SK-N-SH (cell line): ENCODE results near the gene CELSR1. TPM values are rescaled to one million over a fixed set of nuclear protein-coding genes. Genes with fewer than 3 reads are reported as not detected.

Experiments
- CTCF ChIA-PET: fragments of 300-600, 350-600 bp; formaldehyde crosslinking; extraction: SDS; loops from one replicate; lab custom pipeline; 2021; lab: Yijun Ruan, JAX
- POLR2A ChIA-PET: fragments of 350-600 bp; sonication (Branson Sonifier 250); formaldehyde crosslinking; extraction: SDS; loops from one replicate; lab custom pipeline; 2020; ENCODE audit warnings: antibody characterized with exemption, inconsistent platforms; lab: Yijun Ruan, JAX
- DNase-seq: peaks from one replicate; pipeline ENCODE4 v3.0.0; 2012
- H2AFZ ChIP-seq: fragments of 200-600 bp; sonication (generic); 2 replicates; pipeline ENCODE4 v1.8.1; 2016; ENCODE audit warnings: antibody characterized with exemption, mild to moderate bottlenecking, low read depth
- H3F3A ChIP-seq: fragments of 200-600 bp; sonication (generic); replicated peaks from 2 replicates; pipeline ENCODE3; 2016; ENCODE audit warnings: antibody characterized with exemption, mild to moderate bottlenecking; ENCODE audit not compliant: insufficient read depth
- H3K27ac ChIP-seq, 2 experiments: fragments of 200-500 bp in 1 of 2; fragments of 200-600 bp in 1 of 2; sonication (Bioruptor generic) in 1 of 2; sonication (generic), shearing (Covaris generic) in 1 of 2; 2 replicates each; pipeline versions ENCODE4 v1.5.1 to v1.6.1; 2014 to 2016; ENCODE audit warnings: low read depth in 2 of 2, inconsistent platforms in 1 of 2, low read length in 1 of 2, mild to moderate bottlenecking in 1 of 2, mixed read lengths in 1 of 2
- H3K27me3 ChIP-seq: fragments of 200-600 bp; sonication (generic), shearing (Covaris generic); 2 replicates; pipeline ENCODE4 v1.6.1; 2016; ENCODE audit warnings: mixed run types; ENCODE audit not compliant: insufficient read depth
- H3K36me3 ChIP-seq, 2 experiments: fragments of 200-500 bp in 1 of 2; fragments of 200-600 bp in 1 of 2; sonication (Bioruptor generic) in 1 of 2; sonication (generic) in 1 of 2; replicated peaks in 1 of 2; 2 replicates each; pipeline versions ENCODE3 to v1.5.1; 2014 to 2016; ENCODE audit warnings: low read length in 1 of 2, mild to moderate bottlenecking in 1 of 2; ENCODE audit not compliant: insufficient read depth in 2 of 2, control insufficient read depth in 1 of 2
- H3K4me1 ChIP-seq, 2 experiments: fragments of 200-500 bp in 1 of 2; fragments of 200-600 bp in 1 of 2; sonication (Bioruptor generic) in 1 of 2; sonication (generic), shearing (Covaris generic) in 1 of 2; 2 replicates each; pipeline versions ENCODE4 v1.5.1 to v1.6.1; 2014 to 2016; ENCODE audit warnings: low read depth in 1 of 2, low read length in 1 of 2, mixed run types in 1 of 2; ENCODE audit not compliant: insufficient read depth in 2 of 2, control insufficient read depth in 1 of 2
- H3K4me2 ChIP-seq: fragments of 200-600 bp; sonication (generic), shearing (Covaris generic); 2 replicates; pipeline ENCODE4 v1.6.1; 2017; ENCODE audit warnings: mixed run types
- H3K4me3 ChIP-seq, 2 experiments: fragments of 200-500 bp in 1 of 2; fragments of 200-600 bp in 1 of 2; sonication (Bioruptor generic) in 1 of 2; sonication (generic), shearing (Covaris generic) in 1 of 2; 2 replicates each; pipeline versions ENCODE4 v1.5.1 to v1.8.1; 2014 to 2016; ENCODE audit warnings: low read depth in 2 of 2, inconsistent platforms in 1 of 2, low read length in 1 of 2, mild to moderate bottlenecking in 1 of 2, mixed read lengths in 1 of 2, moderate library complexity in 1 of 2
- H3K79me2 ChIP-seq: fragments of 200-600 bp; sonication (generic); 2 replicates; pipeline ENCODE4 v1.8.1; 2017; ENCODE audit warnings: mild to moderate bottlenecking; ENCODE audit not compliant: insufficient read depth
- H3K9ac ChIP-seq: fragments of 200-600 bp; sonication (generic); 2 replicates; pipeline ENCODE4 v1.6.1; 2017; ENCODE audit warnings: mixed run types
- H3K9me2 ChIP-seq: fragments of 200-600 bp; sonication (generic); 2 replicates; pipeline ENCODE4 v1.6.1; 2017; ENCODE audit warnings: mixed run types
- H3K9me3 ChIP-seq: fragments of 200-600 bp; sonication (generic); 2 replicates; pipeline ENCODE4 v1.6.1; 2017; ENCODE audit warnings: mixed run types, mild to moderate bottlenecking, moderate library complexity
- H4K20me1 ChIP-seq: fragments of 200-600 bp; sonication (generic); 2 replicates; pipeline ENCODE4 v1.6.1; 2017; ENCODE audit warnings: mild to moderate bottlenecking, mixed run types; ENCODE audit not compliant: insufficient read depth
- CHD2 ChIP-seq: fragments of 150-350 bp; IDR thresholded peaks from 2 replicates; pipeline ENCODE4 v1.6.1; 2018; ENCODE audit warnings: low read length; ENCODE audit not compliant: partially characterized antibody
- EZH2phosphoT487 ChIP-seq: fragments of 200-600 bp; sonication (generic); IDR thresholded peaks from 2 replicates; pipeline ENCODE4 v1.6.1; 2017; ENCODE audit warnings: low read depth, mixed run types, mild to moderate bottlenecking, antibody characterized with exemption, moderate library complexity, borderline replicate concordance
- FOXJ3 ChIP-seq: sonication (generic); formaldehyde crosslinking; IDR thresholded peaks from 2 replicates; pipeline ENCODE4 v1.5.1; 2020; ENCODE audit warnings: mild to moderate bottlenecking, missing genetic modification reagents
- GABPA ChIP-seq: IDR thresholded peaks from 2 replicates; pipeline ENCODE4 v1.4.0; 2012; ENCODE audit warnings: low read depth, mild to moderate bottlenecking
- GATA2 ChIP-seq: sonication (generic); formaldehyde crosslinking; IDR thresholded peaks from 2 replicates; pipeline ENCODE4 v1.5.0; 2020; ENCODE audit warnings: mild to moderate bottlenecking, missing genetic modification reagents
- JUND ChIP-seq: IDR thresholded peaks from 2 replicates; pipeline ENCODE4 v1.4.0; 2012
- MAX ChIP-seq: IDR thresholded peaks from 2 replicates; pipeline ENCODE4 v1.4.0; 2012; ENCODE audit warnings: low read depth
- MEF2A ChIP-seq: IDR thresholded peaks from 2 replicates; pipeline ENCODE4 v1.4.0; 2012; ENCODE audit warnings: low read depth, borderline replicate concordance
- NFIC ChIP-seq: IDR thresholded peaks from 2 replicates; pipeline ENCODE4 v1.4.0; 2012; ENCODE audit warnings: borderline replicate concordance
- POLR2AphosphoS5 ChIP-seq: IDR thresholded peaks from 2 replicates; pipeline ENCODE4 v1.6.1; 2012; ENCODE audit warnings: low read depth, low read length
- RAD21 ChIP-seq: IDR thresholded peaks from 2 replicates; pipeline ENCODE4 v1.6.1; 2012; ENCODE audit warnings: mild to moderate bottlenecking, low read length
- RCOR1 ChIP-seq: fragments of 150-350 bp; IDR thresholded peaks from 2 replicates; pipeline ENCODE4 v1.6.1; 2017; ENCODE audit warnings: antibody characterized with exemption, low read length
- REST ChIP-seq: IDR thresholded peaks from 2 replicates; pipeline ENCODE4 v1.6.1; 2012; ENCODE audit warnings: mild to moderate bottlenecking, low read depth, low read length, moderate library complexity
- RFX5 ChIP-seq: IDR thresholded peaks from 2 replicates; pipeline ENCODE4 v1.6.1; 2012; ENCODE audit warnings: mild to moderate bottlenecking, improper control_type of control experiment, low read length
- SMC3 ChIP-seq: IDR thresholded peaks from 2 replicates; pipeline ENCODE4 v1.6.1; 2012; ENCODE audit warnings: low read depth, low read length, improper control_type of control experiment
- TAF1 ChIP-seq: IDR thresholded peaks from 2 replicates; pipeline ENCODE4 v1.6.1; 2012; ENCODE audit warnings: low read depth, mild to moderate bottlenecking, low read length, moderate library complexity, borderline replicate concordance
- TCF12 ChIP-seq: IDR thresholded peaks from 2 replicates; pipeline ENCODE4 v1.4.0; 2012
- TEAD4 ChIP-seq: IDR thresholded peaks from 2 replicates; pipeline ENCODE4 v1.4.0; 2012; ENCODE audit warnings: mild to moderate bottlenecking, borderline replicate concordance; ENCODE audit not compliant: insufficient read depth
- USF1 ChIP-seq: IDR thresholded peaks from 2 replicates; pipeline ENCODE4 v1.4.0; 2012; ENCODE audit warnings: low read depth, borderline replicate concordance
- ZBTB33 ChIP-seq: IDR thresholded peaks from 2 replicates; pipeline ENCODE4 v1.4.0; 2012; ENCODE audit warnings: low read depth, borderline replicate concordance
- WGBS: methylation state at CpG from one replicate; pipeline ENCODE4 v1.1.6; 2017; ENCODE audit warnings: low lambda C conversion rate; 5-methylcytosine and 5-hydroxymethylcytosine counted together
- polyA plus RNA-seq, 3 experiments: library from polyadenylated mRNA; depleted of rRNA; stranded (reverse); fragments of >200 nt; gene quantifications; 2 replicates each; pipeline ENCODE4 v1.2.3, GENCODE V29; 2012
- TF ChIP-seq, protein P1 (sequence below): fragments of 150-350 bp; IDR thresholded peaks from 2 replicates; pipeline ENCODE4 v1.6.1; 2017; ENCODE audit warnings: antibody characterized with exemption, low read length, low read depth, borderline replicate concordance

Gene CELSR1
- polyA plus RNA-seq, 1 of the 3 experiments (the other 2 are of a cell fraction), result 5.0 TPM

GRCh38 chr22:46416520-46416871, 120.9 kb downstream of the CELSR1 start (continued):
- TF ChIP-seq, protein P1, sequence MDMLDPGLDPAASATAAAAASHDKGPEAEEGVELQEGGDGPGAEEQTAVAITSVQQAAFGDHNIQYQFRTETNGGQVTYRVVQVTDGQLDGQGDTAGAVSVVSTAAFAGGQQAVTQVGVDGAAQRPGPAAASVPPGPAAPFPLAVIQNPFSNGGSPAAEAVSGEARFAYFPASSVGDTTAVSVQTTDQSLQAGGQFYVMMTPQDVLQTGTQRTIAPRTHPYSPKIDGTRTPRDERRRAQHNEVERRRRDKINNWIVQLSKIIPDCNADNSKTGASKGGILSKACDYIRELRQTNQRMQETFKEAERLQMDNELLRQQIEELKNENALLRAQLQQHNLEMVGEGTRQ, result no peak

DNA sequence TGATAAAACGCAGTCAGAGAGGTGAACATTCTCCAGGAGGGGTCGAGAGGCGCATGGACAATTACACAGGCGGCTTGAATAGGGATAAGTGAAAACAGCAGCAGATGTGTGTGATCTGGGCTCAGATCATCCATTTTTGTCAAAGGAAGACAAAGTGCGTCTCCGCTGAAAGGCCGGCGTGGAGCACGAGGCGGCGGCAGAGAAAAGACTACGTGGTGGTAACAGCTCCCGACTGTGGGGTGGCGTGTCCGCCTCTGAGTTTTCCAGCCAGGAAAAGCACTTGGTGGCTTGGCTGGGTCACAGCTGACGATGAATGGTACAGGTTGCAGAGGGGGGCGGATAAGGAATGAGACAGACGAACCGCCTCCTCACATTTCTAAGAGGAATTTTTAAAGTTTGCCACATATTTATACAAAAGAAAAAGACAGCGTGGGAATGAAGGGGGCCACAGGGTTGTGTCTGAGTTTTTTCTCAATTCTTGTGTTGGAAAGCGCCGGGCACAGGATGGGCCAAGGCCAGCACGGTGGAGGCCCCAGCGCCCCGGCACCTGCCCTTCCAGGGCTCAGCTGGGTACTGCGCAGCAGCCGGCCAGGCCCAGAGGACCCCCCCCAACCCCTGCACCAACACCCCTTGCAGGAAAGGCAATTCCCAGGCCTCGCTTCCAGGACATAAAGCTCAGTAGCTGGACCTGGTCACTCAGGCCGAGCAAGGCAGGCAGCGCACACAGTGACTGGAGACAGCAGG, 121.5 kb downstream of the CELSR1 start:
- Histone ChIP-seq H3K4me3 (no peak overlapping the region), H3K9ac (no peak overlapping the region), H3K9me2 (no peaks in the 10 kb centered on the region), H3K27me3 (no peaks in the 10 kb centered on the region), H3K9me3 (no peaks in the 10 kb centered on the region), H3K4me1 (peaks cover 0 to 5% of the 10 kb centered on the region in 2 experiments; a peak in 1 of 4 replicates), H3K27ac (no peak overlapping the region), H3K36me3 (no peaks in the 10 kb centered on the region), H3K79me2 (no peaks in the 10 kb centered on the region), H3F3A (no peaks in the 10 kb centered on the region), H3K4me2 (no peak overlapping the region), H4K20me1 (no peaks in the 10 kb centered on the region), H2AFZ (no peak overlapping the region)
- ChIA-PET CTCF (interaction anchor here (0.8 to 2.0 kb wide), 2 partner anchors 48 to 126 kb away, joined by 3 to 5 read pairs; no protein-coding TSS in a partner anchor), POLR2A (no interaction called here)
- TF ChIP-seq JUND, result no peak
- no peak for TF ChIP-seq CHD2
- TF ChIP-seq NFIC, result no peak
- TF ChIP-seq GATA2, result no peak
- TF ChIP-seq GABPA, result no peak
- no peak for TF ChIP-seq TEAD4
- TF ChIP-seq EZH2phosphoT487, result no peak
- no peak for TF ChIP-seq RCOR1
- no peak for TF ChIP-seq USF1
- TF ChIP-seq SMC3, result no peak
- TF ChIP-seq REST, result no peak
- TF ChIP-seq ZBTB33, result no peak
- TF ChIP-seq TAF1, result no peak
- no peak for TF ChIP-seq FOXJ3
- TF ChIP-seq TCF12, result no peak
- TF ChIP-seq RFX5, result no peak
- TF ChIP-seq MEF2A, result no peak
- no peak for TF ChIP-seq RAD21
- TF ChIP-seq MAX, result no peak
- TF ChIP-seq POLR2AphosphoS5, result no peak
- 84% methylated on average over 30 of the region's 30 CpGs for WGBS
- no peak for DNase-seq
